HepG2 (cell line): ENCODE results near the gene HCFC1R1. TPM values are rescaled to one million over a fixed set of nuclear protein-coding genes. Genes with fewer than 3 reads are reported as not detected.

Source experiments
- ARNT2 ChIP-seq: sonication (generic); formaldehyde crosslinking; IDR thresholded peaks from 2 replicates; pipeline ENCODE4 v1.8.0; 2022; ENCODE audit warnings: mild to moderate bottlenecking, low read depth, missing genetic modification reagents, moderate library complexity
- CENPT ChIP-seq: sonication (generic); formaldehyde crosslinking; IDR thresholded peaks from 2 replicates; pipeline ENCODE4 v1.8.0; 2022; ENCODE audit warnings: low read depth, mild to moderate bottlenecking, moderate library complexity, missing genetic modification reagents
- FIP1L1 ChIP-seq: fragments of 200-400 bp; formaldehyde crosslinking; IDR thresholded peaks from 2 replicates; pipeline ENCODE4 v1.6.1; 2018; ENCODE audit warnings: low read depth, mild to moderate bottlenecking, low read length, moderate library complexity, borderline replicate concordance; ENCODE audit not compliant: insufficient read depth
- FUBP1 ChIP-seq: sonication (generic); formaldehyde crosslinking; IDR thresholded peaks from 2 replicates; pipeline ENCODE4 v1.5.1; 2020; ENCODE audit warnings: missing genetic modification reagents, mild to moderate bottlenecking, borderline replicate concordance
- NCOA1 ChIP-seq: sonication (generic); formaldehyde crosslinking; IDR thresholded peaks from 2 replicates; pipeline ENCODE4 v1.9.0; 2021; ENCODE audit warnings: missing genetic modification reagents
- PHF21A ChIP-seq: sonication (generic); formaldehyde crosslinking; IDR thresholded peaks from 2 replicates; pipeline ENCODE4 v1.5.0; 2020; ENCODE audit warnings: mild to moderate bottlenecking, missing genetic modification reagents
- POLR2AphosphoS2 ChIP-seq: IDR thresholded peaks from 2 replicates; pipeline ENCODE4 v1.6.1; 2011; ENCODE audit warnings: low read depth, low read length, improper control_type of control experiment
- PRMT3 ChIP-seq: sonication (generic); formaldehyde crosslinking; IDR thresholded peaks from 2 replicates; pipeline ENCODE4 v1.8.1; 2022; ENCODE audit warnings: low read depth, mild to moderate bottlenecking, moderate library complexity, missing genetic modification reagents, borderline replicate concordance
- SOX13 ChIP-seq, 3 experiments: fragments of 450-650 bp in 1 of 3; sonication (generic) in 1 of 3; formaldehyde crosslinking in 1 of 3; IDR thresholded peaks in 2 of 3; conservative IDR thresholded peaks in 1 of 3; 2 replicates each; pipeline versions ENCODE4 v1.5.0 to v1.6.1; 2016 to 2020; ENCODE audit warnings: antibody characterized with exemption in 1 of 3, mild to moderate bottlenecking in 1 of 3, missing compliant biosample characterization in 1 of 3, missing genetic modification reagents in 1 of 3, moderate library complexity in 1 of 3
- U2AF1 ChIP-seq: fragments of 200-400 bp; formaldehyde crosslinking; optimal IDR thresholded peaks from 2 replicates; pipeline ENCODE3; 2017; ENCODE audit warnings: mild to moderate bottlenecking, low read depth, low read length
- YEATS2 ChIP-seq: sonication (generic); formaldehyde crosslinking; IDR thresholded peaks from 2 replicates; pipeline ENCODE4 v1.4.0; 2020; ENCODE audit warnings: missing genetic modification reagents, borderline replicate concordance
- ZBTB1 ChIP-seq: sonication (generic); formaldehyde crosslinking; IDR thresholded peaks from 2 replicates; pipeline ENCODE4 v1.4.0; 2020; ENCODE audit warnings: missing genetic modification reagents, borderline replicate concordance
- ZEB1 ChIP-seq: IDR thresholded peaks from 2 replicates; pipeline ENCODE4 v1.6.1; 2012; ENCODE audit warnings: mild to moderate bottlenecking, low read depth, inconsistent platforms; ENCODE audit not compliant: insufficient replicate concordance
- ZNF124 ChIP-seq: sonication (generic); formaldehyde crosslinking; IDR thresholded peaks from 2 replicates; pipeline ENCODE4 v1.4.0; 2020; ENCODE audit warnings: missing genetic modification reagents
- ZNF34 ChIP-seq: sonication (generic); formaldehyde crosslinking; IDR thresholded peaks from 2 replicates; pipeline ENCODE4 v1.4.0; 2020; ENCODE audit warnings: mild to moderate bottlenecking, missing genetic modification reagents, borderline replicate concordance
- ZNF557 ChIP-seq: sonication (generic); formaldehyde crosslinking; IDR thresholded peaks from 2 replicates; pipeline ENCODE4 v1.4.0; 2020; ENCODE audit warnings: missing genetic modification reagents
- ZNF558 ChIP-seq: sonication (generic); formaldehyde crosslinking; IDR thresholded peaks from 2 replicates; pipeline ENCODE4 v1.9.0; 2022; ENCODE audit warnings: mild to moderate bottlenecking, missing genetic modification reagents, borderline replicate concordance
- ZNF563 ChIP-seq: sonication (generic); formaldehyde crosslinking; IDR thresholded peaks from 2 replicates; pipeline ENCODE4 v1.8.0; 2022; ENCODE audit warnings: mild to moderate bottlenecking, moderate library complexity, missing genetic modification reagents
- ZNF629 ChIP-seq: sonication (generic); formaldehyde crosslinking; conservative IDR thresholded peaks from 2 replicates; pipeline ENCODE4 v1.5.0; 2020; ENCODE audit warnings: missing genetic modification reagents
- ZNF883 ChIP-seq: sonication (generic); formaldehyde crosslinking; IDR thresholded peaks from 2 replicates; pipeline ENCODE4 v1.5.1; 2020; ENCODE audit warnings: mild to moderate bottlenecking, missing genetic modification reagents; ENCODE audit errors: not compliant biosample characterization
- polyA plus RNA-seq, 8 experiments: library from polyadenylated mRNA; depleted of rRNA in 3 of 8; stranded (reverse) in 7 of 8; unstranded in 1 of 8; fragments of >200 nt; fragmentation: Illumina TruSeq in 4 of 8; extraction: Trizol in 4 of 8; gene quantifications; 2 replicates each; pipeline versions ENCODE4 v1.2.1 to v1.2.3, GENCODE V29; 2011 to 2016; ENCODE audit warnings: low read depth in 4 of 8, missing spikeins in 1 of 8, mixed read lengths in 1 of 8; ENCODE audit not compliant: insufficient read depth in 1 of 8
- total RNA-seq, 5 experiments: library from RNA; depleted of rRNA; stranded (reverse); fragments of >200 nt; fragmentation: Illumina TruSeq; extraction: Trizol; gene quantifications; 2 replicates each; pipeline ENCODE4 v1.2.3, GENCODE V29; 2016; ENCODE audit warnings: low read depth in 1 of 5
- TF ChIP-seq, protein P1 (sequence below): sonication (generic); formaldehyde crosslinking; IDR thresholded peaks from 2 replicates; pipeline ENCODE4 v1.4.0; 2020; ENCODE audit warnings: missing genetic modification reagents
- TF ChIP-seq, protein P2 (sequence below): sonication (generic); formaldehyde crosslinking; IDR thresholded peaks from 2 replicates; pipeline ENCODE4 v1.9.0; 2021; ENCODE audit warnings: missing genetic modification reagents, borderline replicate concordance

HCFC1R1 gene
- total and polyA plus RNA-seq, 2 of the 13 experiments (the other 11 are each of a cell fraction or from before 2014, with no cell fraction given), result 13.8 to 16.1 TPM

DNA sequence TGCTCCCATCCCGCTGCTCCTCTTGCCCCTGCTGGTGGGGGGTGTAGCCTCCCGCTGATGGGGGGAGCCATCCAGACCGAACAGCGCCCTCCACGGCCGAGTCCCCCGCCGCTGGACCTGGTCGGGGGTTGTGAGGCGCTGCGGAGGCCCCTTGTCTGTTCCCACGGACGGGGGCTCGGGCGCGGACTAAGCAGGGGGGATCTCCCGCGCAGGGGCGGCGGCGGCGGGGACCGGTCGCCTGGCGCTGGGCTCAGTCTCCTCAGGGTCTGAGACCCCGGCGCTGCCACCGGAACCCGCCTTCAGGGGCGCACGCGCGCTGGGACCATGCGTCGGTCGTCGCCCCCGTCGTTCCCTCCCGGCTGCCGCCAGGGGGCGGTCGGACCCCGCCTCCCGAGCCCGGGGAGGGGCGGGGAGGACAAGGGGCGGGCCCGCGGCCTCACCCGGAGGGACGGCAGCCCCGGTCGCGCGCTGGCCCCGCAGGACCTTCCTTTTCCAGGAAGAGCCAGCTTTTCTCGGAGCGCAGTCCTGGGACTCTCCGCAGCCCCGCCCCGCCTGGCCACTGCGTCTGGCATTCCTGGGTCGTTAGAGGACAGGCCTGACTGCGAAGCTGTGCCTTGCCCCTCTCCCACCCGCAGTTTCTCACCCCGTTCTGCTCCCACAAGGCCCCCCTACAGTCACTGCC lies 35.4 kb upstream of the HCFC1R1 start (continued):
- TF ChIP-seq, protein P1, sequence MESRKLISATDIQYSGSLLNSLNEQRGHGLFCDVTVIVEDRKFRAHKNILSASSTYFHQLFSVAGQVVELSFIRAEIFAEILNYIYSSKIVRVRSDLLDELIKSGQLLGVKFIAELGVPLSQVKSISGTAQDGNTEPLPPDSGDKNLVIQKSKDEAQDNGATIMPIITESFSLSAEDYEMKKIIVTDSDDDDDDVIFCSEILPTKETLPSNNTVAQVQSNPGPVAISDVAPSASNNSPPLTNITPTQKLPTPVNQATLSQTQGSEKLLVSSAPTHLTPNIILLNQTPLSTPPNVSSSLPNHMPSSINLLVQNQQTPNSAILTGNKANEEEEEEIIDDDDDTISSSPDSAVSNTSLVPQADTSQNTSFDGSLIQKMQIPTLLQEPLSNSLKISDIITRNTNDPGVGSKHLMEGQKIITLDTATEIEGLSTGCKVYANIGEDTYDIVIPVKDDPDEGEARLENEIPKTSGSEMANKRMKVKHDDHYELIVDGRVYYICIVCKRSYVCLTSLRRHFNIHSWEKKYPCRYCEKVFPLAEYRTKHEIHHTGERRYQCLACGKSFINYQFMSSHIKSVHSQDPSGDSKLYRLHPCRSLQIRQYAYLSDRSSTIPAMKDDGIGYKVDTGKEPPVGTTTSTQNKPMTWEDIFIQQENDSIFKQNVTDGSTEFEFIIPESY, result no peak
- TF ChIP-seq ZNF557 (no peak), FIP1L1 (no peak), ZEB1 (no peak), ZBTB1 (no peak), U2AF1 (no peak), ZNF629 (CRISPR knock-in tag) (no peak; the same call in 1 of the 2 replicates), POLR2AphosphoS2 (no peak), CENPT (0 out of 2 replicates have a peak, but pooled peaks have one; percentile 66), ZNF124 (CRISPR knock-in tag) (peak; percentile 42; the same call in 1 of the 2 replicates), ARNT2 (CRISPR knock-in tag) (peak; percentile 29), SOX13 (IDR thresholded peaks at IDR 0.05) (no peak), SOX13 (CRISPR knock-in tag; conservative IDR thresholded peaks at IDR 0.05 in 1 of 2, IDR thresholded peaks at IDR 0.05 in 1 of 2) (peak in 1 of 2 experiments; percentile 23; a peak in 1 of 4 replicates), ZNF558 (CRISPR knock-in tag) (peak; percentile 28; the same call in 1 of the 2 replicates), FUBP1 (CRISPR knock-in tag) (no peak; the same call in 1 of the 2 replicates), ZNF563 (CRISPR knock-in tag) (peak; percentile 62), ZNF883 (CRISPR knock-in tag) (peak; percentile 88), PRMT3 (peak; percentile 72; the same call in 1 of the 2 replicates), YEATS2 (CRISPR knock-in tag) (peak; percentile 33; the same call in 1 of the 2 replicates), ZNF34 (CRISPR knock-in tag) (0 out of 2 replicates have a peak, but pooled peaks have one; percentile 51), PHF21A (CRISPR knock-in tag) (peak; percentile 77), NCOA1 (CRISPR knock-in tag) (peak; percentile 77; the same call in 1 of the 2 replicates)
- TF ChIP-seq, protein P2, sequence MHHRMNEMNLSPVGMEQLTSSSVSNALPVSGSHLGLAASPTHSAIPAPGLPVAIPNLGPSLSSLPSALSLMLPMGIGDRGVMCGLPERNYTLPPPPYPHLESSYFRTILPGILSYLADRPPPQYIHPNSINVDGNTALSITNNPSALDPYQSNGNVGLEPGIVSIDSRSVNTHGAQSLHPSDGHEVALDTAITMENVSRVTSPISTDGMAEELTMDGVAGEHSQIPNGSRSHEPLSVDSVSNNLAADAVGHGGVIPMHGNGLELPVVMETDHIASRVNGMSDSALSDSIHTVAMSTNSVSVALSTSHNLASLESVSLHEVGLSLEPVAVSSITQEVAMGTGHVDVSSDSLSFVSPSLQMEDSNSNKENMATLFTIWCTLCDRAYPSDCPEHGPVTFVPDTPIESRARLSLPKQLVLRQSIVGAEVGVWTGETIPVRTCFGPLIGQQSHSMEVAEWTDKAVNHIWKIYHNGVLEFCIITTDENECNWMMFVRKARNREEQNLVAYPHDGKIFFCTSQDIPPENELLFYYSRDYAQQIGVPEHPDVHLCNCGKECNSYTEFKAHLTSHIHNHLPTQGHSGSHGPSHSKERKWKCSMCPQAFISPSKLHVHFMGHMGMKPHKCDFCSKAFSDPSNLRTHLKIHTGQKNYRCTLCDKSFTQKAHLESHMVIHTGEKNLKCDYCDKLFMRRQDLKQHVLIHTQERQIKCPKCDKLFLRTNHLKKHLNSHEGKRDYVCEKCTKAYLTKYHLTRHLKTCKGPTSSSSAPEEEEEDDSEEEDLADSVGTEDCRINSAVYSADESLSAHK, result no peak
